Jurkat, Clone E6-1 (cell line): Measurements from ENCODE around the gene USP2.

Source experiments
- DNase-seq: peaks from one replicate; pipeline ENCODE4 v3.0.0-alpha.2; 2011; ENCODE audit warnings: low read depth, low spot score
- H3K4me3 ChIP-seq: 2 replicates; pipeline ENCODE4 v1.5.1; 2011; ENCODE audit warnings: mild to moderate bottlenecking, low read length, control low read depth, moderate library complexity

USP2 gene

GRCh38 chr11:119380160-119380826 is 1.2 kb downstream of the USP2 start:
- peak overlapping the region; percentile 75 for H3K4me3 ChIP-seq
- DNase-seq: no peak

GRCh38 chr11:119378851-119379465 is 2.5 kb downstream of the USP2 start:
- no peak overlapping the region for H3K4me3 ChIP-seq
- DNase-seq: no peak

GRCh38 chr11:119377961-119378667 is 3.4 kb downstream of the USP2 start:
- DNase-seq: no peak
- no peak overlapping the region for H3K4me3 ChIP-seq

DNA sequence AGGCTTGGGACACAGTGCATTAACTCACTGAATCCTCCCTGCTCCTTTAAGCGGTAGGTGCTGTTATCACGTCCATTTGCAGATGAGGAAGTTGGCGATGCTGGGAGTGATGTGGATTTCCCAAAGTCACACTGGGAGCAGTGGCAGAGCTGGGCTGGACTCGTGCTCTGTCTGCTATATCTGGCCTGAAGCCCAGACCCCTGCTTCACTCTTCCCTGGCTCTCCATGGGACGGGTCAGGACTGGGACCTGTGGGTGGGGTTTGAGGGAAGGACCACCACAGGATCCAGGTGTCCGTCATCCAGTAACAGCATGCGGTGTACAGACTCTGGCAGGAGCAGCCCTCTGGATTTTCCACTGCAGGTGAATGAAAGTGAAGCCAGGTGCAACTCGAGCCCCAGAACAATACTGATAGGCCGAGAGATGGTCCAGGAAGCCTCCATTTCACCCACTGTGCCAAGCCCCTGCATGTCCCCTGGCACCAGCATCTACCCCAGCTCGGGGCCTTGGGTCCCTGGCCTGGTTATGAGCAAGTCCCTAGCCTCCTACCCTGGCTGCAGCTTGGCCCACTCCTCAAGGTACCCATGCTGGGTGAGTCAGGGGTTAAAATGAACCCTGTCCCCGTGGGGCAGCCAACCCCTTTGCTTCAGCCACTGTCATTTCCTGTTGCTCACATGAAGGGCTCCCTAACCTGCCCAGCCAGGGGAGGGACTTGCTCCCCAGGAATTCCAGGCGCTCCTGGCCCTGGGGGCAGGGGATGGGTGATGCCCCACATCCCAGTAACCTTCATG is 4.2 kb downstream of the USP2 start:
- no peak overlapping the region for H3K4me3 ChIP-seq
- no peak for DNase-seq

GRCh38 chr11:119376197-119376847 is 5.2 kb downstream of the USP2 start:
- no peak for DNase-seq
- no peak overlapping the region for H3K4me3 ChIP-seq

DNA sequence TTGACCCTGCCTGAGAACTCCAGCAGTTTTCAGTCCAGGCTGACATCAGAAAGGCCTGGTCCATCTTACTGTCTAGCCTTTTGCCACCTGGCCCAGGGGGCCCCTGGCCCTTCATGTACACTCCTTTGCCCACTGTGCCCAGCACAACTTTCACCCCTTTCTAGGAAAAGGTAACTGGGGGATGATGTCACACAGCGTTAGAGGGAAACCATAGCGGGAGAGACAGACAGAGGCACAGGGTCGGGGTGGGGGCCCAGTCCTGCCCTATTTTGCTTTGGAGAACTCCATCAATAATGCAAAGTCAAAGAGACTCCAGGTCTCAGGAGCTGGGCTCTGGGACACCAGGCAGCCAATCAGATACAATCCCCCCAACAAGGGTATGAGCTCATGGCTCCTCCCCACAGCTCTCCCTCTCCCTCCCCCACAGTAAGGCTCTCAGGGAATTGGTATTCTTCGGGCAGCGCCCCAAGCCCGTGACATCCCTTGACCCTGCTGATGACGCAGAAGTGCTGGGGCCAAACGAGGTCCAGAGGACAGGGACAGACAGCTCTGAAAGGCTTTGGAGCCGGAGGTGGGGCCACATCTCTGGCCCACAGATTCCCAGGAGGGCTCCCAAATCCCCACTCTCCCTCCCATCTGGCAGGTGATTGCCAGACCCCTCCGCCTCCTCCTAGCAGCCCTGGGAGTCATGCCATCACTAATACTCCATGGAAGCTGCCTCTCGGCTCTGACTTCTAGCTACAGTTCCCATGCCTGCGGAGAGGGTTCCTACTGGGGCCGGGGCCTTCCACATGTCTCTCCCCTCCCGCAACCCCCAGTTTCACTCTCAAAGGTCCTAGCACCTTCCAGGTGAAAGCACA is 5.9 kb downstream of the USP2 start:
- no peak overlapping the region for H3K4me3 ChIP-seq
- DNase-seq: no peak

- DNase-seq: no peak
- no peak overlapping the region for H3K4me3 ChIP-seq
Measured at GRCh38 chr11:119374632-119375336, 6.7 kb downstream of the USP2 start.

DNA sequence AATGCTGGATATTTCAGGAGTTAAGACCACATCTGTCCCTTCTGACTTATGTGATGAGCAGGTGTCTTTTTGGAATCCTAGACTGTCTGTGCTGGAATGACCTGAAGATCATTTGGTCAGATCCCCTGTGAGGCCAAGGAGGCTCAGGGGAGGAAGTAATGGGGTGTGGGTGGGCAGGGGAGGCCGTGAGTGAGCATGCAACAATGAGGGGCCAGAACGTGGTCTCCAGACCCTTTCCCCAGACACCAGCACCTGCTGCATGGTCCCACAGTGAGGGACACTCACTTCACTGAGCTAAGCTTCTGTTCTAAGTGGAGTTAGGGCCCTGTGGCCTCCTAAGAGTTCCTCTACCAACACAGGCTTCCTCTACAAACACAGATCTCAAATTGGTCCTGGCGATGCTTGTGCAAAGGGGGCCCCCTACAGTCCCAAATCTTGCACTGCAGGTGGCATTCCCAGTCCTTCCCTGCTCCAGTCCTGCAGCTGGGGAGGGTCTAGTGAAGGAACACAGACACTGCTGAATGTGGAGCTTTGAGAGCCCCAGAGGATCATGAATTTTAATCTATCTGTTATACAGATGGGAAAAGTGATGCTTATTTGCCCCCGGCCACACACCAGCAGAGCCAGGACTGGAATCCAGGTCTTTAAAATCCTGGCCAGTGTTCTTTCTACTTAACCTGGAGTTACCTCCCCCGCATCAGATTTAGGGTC is 7.4 kb downstream of the USP2 start:
- no peak overlapping the region for H3K4me3 ChIP-seq
- DNase-seq: peak; percentile 24

DNA sequence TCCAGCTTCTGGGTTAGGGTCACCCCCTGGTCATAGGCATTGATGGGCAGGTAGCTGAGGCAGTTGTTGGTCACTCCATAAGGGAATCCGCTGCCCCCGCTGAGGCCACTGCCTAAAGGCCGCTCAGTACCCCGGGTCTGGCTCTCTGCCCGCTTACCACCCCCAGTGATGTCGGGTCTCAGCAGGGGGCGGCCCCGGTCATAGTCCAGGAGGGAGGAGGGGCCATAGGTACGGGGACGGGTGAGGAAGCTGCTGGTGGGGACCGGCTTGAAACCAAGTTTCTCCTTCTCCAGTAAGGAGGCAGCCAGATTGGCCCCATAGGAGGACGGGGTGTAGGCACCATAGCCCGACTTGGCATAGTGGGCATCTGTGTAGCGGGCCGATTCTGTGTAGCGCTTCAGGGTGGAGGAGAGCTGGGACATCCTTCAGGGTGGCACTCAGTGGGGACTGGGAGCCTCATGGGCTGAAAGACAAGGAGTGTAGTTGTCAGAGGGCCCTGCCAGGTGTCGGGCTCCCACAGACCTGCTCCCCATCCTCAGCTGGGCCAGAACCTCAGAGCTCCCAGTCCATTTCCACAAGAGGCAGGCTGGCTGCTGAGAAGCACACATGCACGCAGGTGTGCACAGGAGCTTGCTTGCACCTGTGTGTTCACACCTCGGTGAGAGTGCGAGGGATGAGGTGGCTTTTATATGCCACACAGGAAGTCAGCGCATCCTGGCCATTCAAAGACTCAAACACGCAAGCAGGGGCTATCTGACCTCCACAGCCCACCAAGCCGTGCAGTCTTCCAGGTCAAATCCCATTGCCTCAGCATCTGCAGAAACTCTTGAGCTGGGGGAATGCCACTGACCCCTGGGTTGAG is 8.2 kb downstream of the USP2 start:
- DNase-seq: no peak
- no peak overlapping the region for H3K4me3 ChIP-seq

- H3K4me3 ChIP-seq: no peak overlapping the region
- DNase-seq: no peak
Measured at GRCh38 chr11:119372260-119373058, 9.0 kb downstream of the USP2 start.

- DNase-seq: no peak
- no peak overlapping the region for H3K4me3 ChIP-seq
Measured at GRCh38 chr11:119371778-119372182, 9.7 kb downstream of the USP2 start.

- no peak overlapping the region for H3K4me3 ChIP-seq
- no peak for DNase-seq
Measured at GRCh38 chr11:119371067-119371601, 10.4 kb downstream of the USP2 start.

DNA sequence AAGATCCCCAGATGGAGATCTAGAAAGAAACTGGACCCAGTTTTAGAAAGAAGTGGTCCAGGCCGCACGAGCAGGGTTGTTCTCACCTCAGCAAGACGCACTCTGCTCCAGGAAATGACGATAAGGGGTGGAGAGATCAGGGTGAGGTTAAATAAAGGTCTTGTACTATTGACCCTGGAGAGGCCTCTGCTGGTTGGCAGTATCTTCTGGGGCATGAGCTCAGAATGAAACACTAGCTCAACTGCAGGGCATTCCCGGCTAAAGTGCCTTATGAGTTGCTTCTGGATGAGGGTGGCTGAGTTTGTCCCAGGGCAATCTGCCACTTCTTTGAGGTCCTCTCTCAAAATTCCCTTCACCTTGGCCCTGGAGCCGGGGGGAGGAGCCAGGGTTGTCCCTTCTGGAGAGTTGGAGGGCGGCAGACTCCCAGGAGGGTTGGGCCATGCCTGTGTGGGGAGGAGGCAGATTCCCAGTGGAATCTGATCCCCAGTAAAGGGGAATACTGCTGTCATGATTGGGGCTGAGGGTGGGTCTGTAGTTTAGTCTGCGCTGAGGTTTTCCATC is 10.9 kb downstream of the USP2 start:
- DNase-seq: no peak
- no peak overlapping the region for H3K4me3 ChIP-seq

DNA sequence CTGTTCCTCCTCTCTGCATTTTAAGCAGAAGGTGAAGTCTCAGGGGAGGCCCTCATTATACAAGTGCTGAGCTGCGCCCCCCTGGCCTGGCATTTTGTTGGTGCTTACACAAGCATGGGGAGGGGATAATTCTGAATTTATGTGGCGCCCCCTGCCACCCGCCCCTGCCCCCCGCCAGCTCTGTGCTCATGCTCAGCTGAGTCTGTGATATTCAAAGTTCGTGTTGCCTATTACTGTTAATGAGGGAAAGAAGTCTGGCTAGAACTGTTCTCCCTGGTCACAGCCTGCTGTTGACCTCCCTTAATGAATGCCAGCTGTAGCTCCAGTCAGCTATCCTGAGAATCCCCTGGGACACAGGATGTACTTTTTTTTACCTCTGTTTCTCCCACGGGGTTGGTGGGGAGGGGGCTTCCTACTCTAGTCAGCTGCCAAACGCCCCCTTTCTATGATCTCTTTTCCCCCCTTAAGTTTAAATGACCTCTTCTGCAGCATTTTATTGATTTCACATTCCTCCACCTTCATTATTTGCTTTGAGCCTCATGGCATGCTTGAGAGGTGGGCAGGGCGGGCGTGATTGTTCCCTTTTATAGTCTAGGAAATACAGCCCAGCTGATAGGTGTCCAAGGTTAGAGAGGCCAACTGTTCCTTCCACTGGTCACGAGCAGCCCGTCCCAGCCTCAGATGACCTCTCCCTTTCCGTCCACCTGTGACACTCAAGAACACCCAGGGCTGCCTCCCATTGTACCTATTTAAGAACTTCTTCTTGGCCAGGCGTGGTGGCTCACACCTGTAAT is 12.2 kb downstream of the USP2 start:
- DNase-seq: no peak

More for the DNA sequence above, 12.2 kb downstream of the USP2 start:
- no peak overlapping the region for H3K4me3 ChIP-seq
